ACC112 (cell line): ENCODE results near the gene SYNM.

Source experiments
- H2AFZ ChIP-seq: fragments of 200-600 bp; sonication (generic); one replicate; pipeline ENCODE4 v1.6.0; 2017; ENCODE audit warnings: antibody characterized with exemption, low read length; ENCODE audit not compliant: unreplicated experiment
- H3K27ac ChIP-seq: fragments of 200-600 bp; sonication (generic); 2 replicates; pipeline ENCODE4 v1.5.1; 2014; ENCODE audit warnings: low read depth, mild to moderate bottlenecking, antibody characterized with exemption, low read length, moderate library complexity
- H3K27me3 ChIP-seq: fragments of 200-600 bp; sonication (generic); 2 replicates; pipeline ENCODE4 v1.6.1; 2014; ENCODE audit warnings: mild to moderate bottlenecking, antibody characterized with exemption, low read length, moderate library complexity, mixed read lengths; ENCODE audit not compliant: insufficient read depth
- H3K36me3 ChIP-seq: fragments of 200-600 bp; sonication (generic); 2 replicates; pipeline ENCODE4 v1.6.1; 2016; ENCODE audit warnings: mild to moderate bottlenecking, antibody characterized with exemption, low read length, moderate library complexity, mixed read lengths; ENCODE audit not compliant: insufficient read depth
- H3K4me1 ChIP-seq: fragments of 200-600 bp; sonication (generic); one replicate; pipeline ENCODE4 v1.6.1; 2016; ENCODE audit warnings: low read length, mixed read lengths; ENCODE audit not compliant: insufficient read depth, unreplicated experiment, control insufficient read depth
- H3K4me3 ChIP-seq: fragments of 200-600 bp; sonication (generic); 2 replicates; pipeline ENCODE4 v1.5.1; 2014; ENCODE audit warnings: mild to moderate bottlenecking, low read depth, low read length
- H3K79me2 ChIP-seq: fragments of 200-600 bp; sonication (generic); one replicate; pipeline ENCODE4 v1.6.0; 2016; ENCODE audit warnings: low read length; ENCODE audit not compliant: control insufficient read depth, unreplicated experiment, insufficient read depth

SYNM gene

GRCh38 chr15:99135194-99135593 lies 30.3 kb downstream of the SYNM start:
- H3K27me3 ChIP-seq = no peaks in the 10 kb centered on the region
- no peak overlapping the region for H2AFZ ChIP-seq

DNA sequence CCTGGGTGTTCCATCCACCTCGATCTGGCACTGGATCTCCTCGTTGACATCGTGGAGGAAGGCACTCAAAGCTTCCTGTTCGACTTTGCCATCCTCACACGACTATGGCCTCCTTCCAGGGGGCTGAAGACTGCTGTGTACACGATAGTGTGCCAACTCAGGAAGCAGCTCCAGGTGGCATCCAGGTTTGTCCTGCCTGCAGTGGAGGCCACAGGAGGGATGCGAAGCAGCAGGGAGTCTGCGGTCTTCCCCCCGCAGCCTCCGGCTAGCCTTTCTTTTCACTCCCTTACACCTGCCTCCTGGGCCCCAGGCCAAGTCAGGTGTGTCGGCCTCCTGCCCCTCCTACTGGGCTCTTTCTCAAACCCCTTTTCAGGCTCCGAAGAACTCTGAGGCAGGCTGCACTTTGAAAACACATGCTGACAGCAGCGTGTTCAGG lies 32.2 kb downstream of the SYNM start:
- H3K79me2 ChIP-seq = no peaks in the 10 kb centered on the region
- no peak overlapping the region for H2AFZ ChIP-seq
- H3K27ac ChIP-seq = no peak overlapping the region
- no peaks in the 10 kb centered on the region for H3K27me3 ChIP-seq
- H3K4me1 ChIP-seq = peaks cover 9% of the 10 kb centered on the region
- H3K4me3 ChIP-seq = no peak overlapping the region
- H3K36me3 ChIP-seq = no peaks in the 10 kb centered on the region; the same call in 1 of the 2 replicates

More at GRCh38 chr15:99135194-99135593, 30.3 kb downstream of the SYNM start:
- Histone ChIP-seq H3K4me1 (peaks cover 9% of the 10 kb centered on the region), H3K36me3 (no peaks in the 10 kb centered on the region; the same call in 1 of the 2 replicates), H3K27ac (no peak overlapping the region), H3K4me3 (no peak overlapping the region), H3K79me2 (no peaks in the 10 kb centered on the region)

- Histone ChIP-seq H3K36me3 (no peaks in the 10 kb centered on the region; the same call in 1 of the 2 replicates), H3K27ac (no peak overlapping the region), H3K79me2 (no peaks in the 10 kb centered on the region), H2AFZ (no peak overlapping the region), H3K4me3 (no peak overlapping the region), H3K4me1 (peaks cover 9% of the 10 kb centered on the region), H3K27me3 (no peaks in the 10 kb centered on the region)
These were observed 33.0 kb downstream of the SYNM start for GRCh38 chr15:99137877-99138276.

DNA sequence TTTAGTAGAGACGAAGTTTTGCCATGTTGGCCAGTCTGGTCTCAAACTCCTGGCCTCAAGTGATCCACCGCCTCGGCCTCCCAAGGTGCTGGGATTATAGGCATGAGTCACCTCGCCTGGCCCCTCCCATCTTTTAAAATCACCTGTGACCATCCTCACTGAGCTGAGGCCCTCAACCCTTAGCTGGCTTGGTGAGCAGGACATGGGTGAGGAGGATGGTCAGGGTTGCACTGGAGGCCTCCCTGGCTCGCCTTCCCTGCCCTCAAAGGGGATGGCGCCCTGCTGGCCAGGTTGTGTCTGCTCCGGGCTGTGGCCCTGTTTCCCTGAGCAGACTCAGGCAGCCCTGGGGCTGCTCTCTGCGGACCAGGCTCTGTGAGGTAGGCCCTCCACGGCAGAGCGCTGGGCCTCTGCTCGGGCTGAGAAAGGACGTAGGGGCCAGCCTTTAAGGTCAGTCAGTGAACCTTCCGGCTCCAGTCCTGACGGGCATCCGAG lies 33.7 kb downstream of the SYNM start:
- H3K4me1 ChIP-seq = peaks cover 10% of the 10 kb centered on the region
- H3K27ac ChIP-seq = no peak overlapping the region
- H3K36me3 ChIP-seq = no peaks in the 10 kb centered on the region; the same call in 1 of the 2 replicates
- H3K27me3 ChIP-seq = no peaks in the 10 kb centered on the region
- no peaks in the 10 kb centered on the region for H3K79me2 ChIP-seq
- no peak overlapping the region for H2AFZ ChIP-seq
- H3K4me3 ChIP-seq = no peak overlapping the region

DNA sequence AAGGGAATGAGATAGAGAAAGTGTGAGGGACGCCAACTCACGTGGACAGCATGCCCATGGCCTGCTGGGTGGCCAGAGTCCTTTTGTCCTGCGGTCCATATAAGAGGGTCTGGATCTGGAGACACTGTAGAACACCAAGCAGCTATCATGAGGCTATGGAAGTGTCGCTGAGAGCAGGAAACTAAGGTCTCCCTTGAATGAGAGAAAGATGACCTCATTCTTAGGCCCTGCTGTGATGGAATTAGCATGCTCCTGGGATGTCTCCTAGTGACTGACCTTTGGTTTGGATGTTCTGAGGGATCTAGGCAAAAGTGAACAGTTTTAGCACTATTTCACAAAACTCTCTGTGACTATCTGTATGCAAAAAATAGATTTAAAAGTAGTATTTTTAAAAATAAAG lies 34.4 kb downstream of the SYNM start:
- Histone ChIP-seq H2AFZ (no peak overlapping the region), H3K27ac (no peak overlapping the region), H3K27me3 (no peaks in the 10 kb centered on the region), H3K4me3 (no peak overlapping the region), H3K79me2 (no peaks in the 10 kb centered on the region), H3K4me1 (peaks cover 16% of the 10 kb centered on the region), H3K36me3 (no peaks in the 10 kb centered on the region; the same call in 1 of the 2 replicates)

GRCh38 chr15:99140590-99140989 lies 35.7 kb downstream of the SYNM start:
- H3K36me3 ChIP-seq = no peaks in the 10 kb centered on the region; the same call in 1 of the 2 replicates
- peaks cover 10% of the 10 kb centered on the region for H3K4me1 ChIP-seq
- H3K79me2 ChIP-seq = no peaks in the 10 kb centered on the region
- no peak overlapping the region for H3K27ac ChIP-seq
- no peak overlapping the region for H2AFZ ChIP-seq
- H3K4me3 ChIP-seq = no peak overlapping the region
- no peaks in the 10 kb centered on the region for H3K27me3 ChIP-seq

GRCh38 chr15:99141943-99142342 lies 37.1 kb downstream of the SYNM start:
- H3K79me2 ChIP-seq = no peaks in the 10 kb centered on the region
- H3K4me3 ChIP-seq = no peak overlapping the region
- H3K27me3 ChIP-seq = no peaks in the 10 kb centered on the region
- no peaks in the 10 kb centered on the region; the same call in 1 of the 2 replicates for H3K36me3 ChIP-seq
- H3K4me1 ChIP-seq = peaks cover 7% of the 10 kb centered on the region
- no peak overlapping the region for H2AFZ ChIP-seq
- H3K27ac ChIP-seq = no peak overlapping the region

GRCh38 chr15:99142562-99142961 lies 37.7 kb downstream of the SYNM start:
- no peaks in the 10 kb centered on the region; the same call in 1 of the 2 replicates for H3K36me3 ChIP-seq
- H3K79me2 ChIP-seq = no peaks in the 10 kb centered on the region
- no peak overlapping the region for H3K4me3 ChIP-seq
- H2AFZ ChIP-seq = no peak overlapping the region
- H3K4me1 ChIP-seq = peaks cover 7% of the 10 kb centered on the region
- H3K27me3 ChIP-seq = no peaks in the 10 kb centered on the region
- H3K27ac ChIP-seq = no peak overlapping the region

DNA sequence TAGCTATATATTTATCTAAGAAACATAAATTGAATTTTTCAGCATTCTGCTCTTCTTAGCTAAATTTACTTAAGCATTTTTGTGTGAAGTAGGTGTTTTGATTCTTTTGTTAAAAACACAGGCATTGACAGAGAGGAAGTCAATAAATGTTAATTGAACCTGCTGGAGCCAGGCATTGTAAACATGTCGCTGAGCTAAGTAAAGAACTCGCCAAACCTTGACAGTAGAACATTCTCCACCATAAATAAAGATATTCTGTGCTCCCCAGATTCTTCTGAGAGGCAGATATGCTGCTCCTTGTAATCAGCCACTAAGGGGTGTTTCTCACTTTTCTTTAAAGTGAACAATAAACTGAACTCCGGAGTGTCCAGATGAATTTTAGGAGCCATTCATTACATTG lies 38.4 kb downstream of the SYNM start:
- Histone ChIP-seq H3K27me3 (no peaks in the 10 kb centered on the region), H3K36me3 (no peaks in the 10 kb centered on the region; the same call in 1 of the 2 replicates), H3K4me1 (peaks cover 7% of the 10 kb centered on the region), H3K27ac (no peak overlapping the region), H2AFZ (no peak overlapping the region), H3K79me2 (no peaks in the 10 kb centered on the region), H3K4me3 (no peak overlapping the region)

- H2AFZ ChIP-seq = no peak overlapping the region
- H3K4me3 ChIP-seq = no peak overlapping the region
- no peaks in the 10 kb centered on the region; the same call in 1 of the 2 replicates for H3K36me3 ChIP-seq
- H3K27me3 ChIP-seq = no peaks in the 10 kb centered on the region
- peak overlapping the region; percentile 16; the same call in 1 of the 2 replicates for H3K27ac ChIP-seq
- peaks cover 7% of the 10 kb centered on the region for H3K4me1 ChIP-seq
- H3K79me2 ChIP-seq = no peaks in the 10 kb centered on the region
These were observed 39.1 kb downstream of the SYNM start for GRCh38 chr15:99143655-99144610.
